HG03378 (cell line): ENCODE data around the gene NPHP4.
"Not testable (repeated sequence)": the region's sequence is repeated elsewhere in the genome, so short reads cannot be mapped to it uniquely, and the experiment has no call there.

Experiments
- ATAC-seq: cut with Tn5 transposase; IDR thresholded peaks from one replicate; pipeline ENCODE4 v1.9.1; 2021; ENCODE audit warnings: mild to moderate bottlenecking, moderate library complexity; ENCODE audit not compliant: unreplicated experiment

NPHP4 gene

GRCh38 chr1:6024376-6024775 is 32.2 kb upstream of the NPHP4 start:
- ATAC-seq = no peak

- no peak for ATAC-seq
These were observed 31.1 kb upstream of the NPHP4 start for GRCh38 chr1:6023346-6023745.

- no peak for ATAC-seq
These were observed 30.0 kb upstream of the NPHP4 start for GRCh38 chr1:6022193-6022592.

GRCh38 chr1:6019166-6019845 is 27.1 kb upstream of the NPHP4 start:
- no peak for ATAC-seq

- ATAC-seq = not testable (repeated sequence)
These were observed 25.4 kb upstream of the NPHP4 start for GRCh38 chr1:6017654-6018053.

- no peak for ATAC-seq
These were observed 24.1 kb upstream of the NPHP4 start for GRCh38 chr1:6016191-6016865.

- ATAC-seq = no peak
These were observed 22.1 kb upstream of the NPHP4 start for GRCh38 chr1:6014130-6014999.

GRCh38 chr1:6013491-6013890 is 21.3 kb upstream of the NPHP4 start:
- no peak for ATAC-seq

GRCh38 chr1:6012529-6013318 is 20.5 kb upstream of the NPHP4 start:
- no peak for ATAC-seq

GRCh38 chr1:6011946-6012258 is 19.7 kb upstream of the NPHP4 start:
- no peak for ATAC-seq

- ATAC-seq = no peak
These were observed 19.1 kb upstream of the NPHP4 start for GRCh38 chr1:6011161-6011945.

- ATAC-seq = no peak
These were observed 18.3 kb upstream of the NPHP4 start for GRCh38 chr1:6010554-6010953.

- no peak for ATAC-seq
These were observed 17.2 kb upstream of the NPHP4 start for GRCh38 chr1:6009120-6010040.

- no peak for ATAC-seq
These were observed 16.5 kb upstream of the NPHP4 start for GRCh38 chr1:6008696-6009095.

GRCh38 chr1:6008084-6008415 is 15.8 kb upstream of the NPHP4 start:
- ATAC-seq = no peak

GRCh38 chr1:6007318-6008083 is 15.3 kb upstream of the NPHP4 start:
- ATAC-seq = no peak

- ATAC-seq = no peak
These were observed 14.7 kb upstream of the NPHP4 start for GRCh38 chr1:6006882-6007281.

- no peak for ATAC-seq
These were observed 13.2 kb upstream of the NPHP4 start for GRCh38 chr1:6005276-6005917.
